HCT116 (cell line): ENCODE results near the gene MVK. TPM values are rescaled to one million over a fixed set of nuclear protein-coding genes. Genes with fewer than 3 reads are reported as not detected.

ENCODE experiments used
- ATAC-seq: fragments of 200-7000 bp; cut with Tn5 transposase; 2 replicates; pipeline ENCODE4 v1.9.1; 2020; ENCODE audit warnings: mild to moderate bottlenecking, moderate library complexity
- BruUV-seq: library from RNA; stranded (reverse); fragments of 400-500 nt; replicated peaks from 2 replicates; lab custom pipeline; 2021; lab: Mats Ljungman, UMichigan
- CTCF ChIA-PET: fragments of 300-600 bp; sonication (Branson Sonifier 250); formaldehyde crosslinking; loops from one replicate; lab custom pipeline; 2021; ENCODE audit warnings: antibody characterized with exemption; lab: Charles Lee
- POLR2A ChIA-PET: fragments of 300-600, 350-600 bp; sonication (Branson Sonifier 250); formaldehyde crosslinking; loops from one replicate; lab custom pipeline; 2021; ENCODE audit warnings: antibody characterized with exemption; lab: Charles Lee
- RAD21 ChIA-PET, 2 experiments: fragments of 300-600 bp; sonication (Branson Sonifier 250); formaldehyde crosslinking; loops; one replicate each; lab custom pipeline; 2023; ENCODE audit warnings: low total read pairs in 2 of 2; ENCODE audit not compliant: uncharacterized antibody in 2 of 2, unreplicated experiment in 2 of 2, low non-redundant PET in 1 of 2; lab: Charles Lee
- DNase-seq: peaks from one replicate; pipeline ENCODE4 v3.0.0-alpha.2; 2010; ENCODE audit warnings: low read depth, low spot score
- H2AFZ ChIP-seq: fragments of 200-600 bp; shearing (Covaris generic), sonication (generic); 2 replicates; pipeline ENCODE4 v1.6.1; 2017; ENCODE audit warnings: low read depth, mixed run types, mixed read lengths, antibody characterized with exemption, low read length; ENCODE audit not compliant: poor library complexity, severe bottlenecking
- H3K27ac ChIP-seq: 2 replicates; pipeline ENCODE4 v1.5.1; 2012; ENCODE audit warnings: low read depth, low read length
- H3K27me3 ChIP-seq: fragments of 200-600 bp; sonication (generic); 2 replicates; pipeline ENCODE4 v1.6.1; 2016; ENCODE audit warnings: mixed run types, low read length, mixed read lengths; ENCODE audit not compliant: insufficient read depth
- H3K36me3 ChIP-seq, 2 experiments: fragments of 200-500 bp in 1 of 2; fragments of 200-600 bp in 1 of 2; sonication (Bioruptor generic) in 1 of 2; sonication (generic) in 1 of 2; 2 replicates each; pipeline versions ENCODE4 v1.5.1 to v1.6.1; 2014 to 2016; ENCODE audit warnings: low read length in 2 of 2, inconsistent platforms in 1 of 2, mixed read lengths in 1 of 2, mixed run types in 1 of 2; ENCODE audit not compliant: insufficient read depth in 2 of 2, control insufficient read depth in 1 of 2
- H3K4me1 ChIP-seq, 2 experiments: fragments of 200-600 bp in 1 of 2; sonication (generic) in 1 of 2; 2 replicates each; pipeline versions ENCODE4 v1.5.1 to v1.6.1; 2012 to 2017; ENCODE audit warnings: low read length in 2 of 2, inconsistent platforms in 1 of 2, mild to moderate bottlenecking in 1 of 2, mixed read lengths in 1 of 2, mixed run types in 1 of 2, moderate library complexity in 1 of 2; ENCODE audit not compliant: insufficient read depth in 2 of 2, control insufficient read depth in 1 of 2
- H3K4me2 ChIP-seq: fragments of 200-600 bp; sonication (generic); 2 replicates; pipeline ENCODE4 v1.6.1; 2017; ENCODE audit warnings: mixed run types, low read length, mixed read lengths
- H3K4me3 ChIP-seq, 2 experiments: fragments of 200-600 bp in 1 of 2; sonication (generic) in 1 of 2; replicated peaks in 1 of 2; 2 replicates each; pipeline ENCODE4 v1.5.1; 2011 to 2016; ENCODE audit warnings: low read length in 2 of 2, control low read depth in 1 of 2, low read depth in 1 of 2, mild to moderate bottlenecking in 1 of 2, mixed read lengths in 1 of 2, mixed run types in 1 of 2
- H3K79me2 ChIP-seq: fragments of 200-600 bp; sonication (generic); 2 replicates; pipeline ENCODE4 v1.6.1; 2017; ENCODE audit warnings: mild to moderate bottlenecking, mixed run types, low read length, moderate library complexity, mixed read lengths; ENCODE audit not compliant: insufficient read depth
- H3K9ac ChIP-seq: fragments of 200-600 bp; sonication (generic); 2 replicates; pipeline ENCODE4 v1.6.1; 2016; ENCODE audit warnings: low read length, mixed read lengths
- H3K9me2 ChIP-seq: fragments of 200-600 bp; sonication (generic), shearing (Covaris generic); 2 replicates; pipeline ENCODE4 v1.6.1; 2017; ENCODE audit warnings: mixed run types, mild to moderate bottlenecking, moderate library complexity; ENCODE audit not compliant: insufficient read depth
- H3K9me3 ChIP-seq, 2 experiments: fragments of 200-500 bp in 1 of 2; fragments of 200-600 bp in 1 of 2; sonication (Bioruptor generic) in 1 of 2; sonication (generic) in 1 of 2; 2 replicates each; pipeline ENCODE4 v1.6.1; 2014 to 2017; ENCODE audit warnings: low read length in 2 of 2, mixed read lengths in 2 of 2, inconsistent platforms in 1 of 2, low read depth in 1 of 2, mild to moderate bottlenecking in 1 of 2, mixed run types in 1 of 2, moderate library complexity in 1 of 2; ENCODE audit not compliant: control insufficient read depth in 1 of 2, insufficient read depth in 1 of 2
- H4K20me1 ChIP-seq: fragments of 200-600 bp; sonication (generic), shearing (Covaris generic); 2 replicates; pipeline ENCODE4 v1.6.1; 2017; ENCODE audit warnings: mixed run types, mild to moderate bottlenecking, moderate library complexity; ENCODE audit not compliant: insufficient read depth
- ATF3 ChIP-seq: IDR thresholded peaks from 2 replicates; pipeline ENCODE4 v1.6.1; 2012
- CEBPB ChIP-seq: IDR thresholded peaks from 2 replicates; pipeline ENCODE4 v1.6.1; 2012; ENCODE audit warnings: low read depth
- CTCF ChIP-seq, 3 experiments: fragments of 200-600 bp in 1 of 3; sonication (generic) in 1 of 3; IDR thresholded peaks in 2 of 3; conservative IDR thresholded peaks in 1 of 3; 2 replicates each; pipeline ENCODE4 v1.5.1; 2012 to 2017; ENCODE audit warnings: low read depth in 2 of 3, low read length in 2 of 3, antibody characterized with exemption in 1 of 3, borderline replicate concordance in 1 of 3, control low read depth in 1 of 3, mild to moderate bottlenecking in 1 of 3, mixed read lengths in 1 of 3, mixed run types in 1 of 3, moderate library complexity in 1 of 3; ENCODE audit not compliant: insufficient read depth in 1 of 3
- ELF1 ChIP-seq: IDR thresholded peaks from 2 replicates; pipeline ENCODE4 v1.6.1; 2012; ENCODE audit warnings: low read depth, borderline replicate concordance
- FOSL1 ChIP-seq: IDR thresholded peaks from 2 replicates; pipeline ENCODE4 v1.6.1; 2012; ENCODE audit warnings: low read depth
- POLR2A ChIP-seq: IDR thresholded peaks from 2 replicates; pipeline ENCODE4 v1.7.0; 2011; ENCODE audit warnings: borderline replicate concordance; ENCODE audit not compliant: insufficient read depth, insufficient read length; ENCODE audit errors: extremely low read depth
- POLR2AphosphoS5 ChIP-seq: IDR thresholded peaks from 2 replicates; pipeline ENCODE4 v1.6.1; 2011; ENCODE audit warnings: mild to moderate bottlenecking, low read depth, low read length, moderate library complexity
- REST ChIP-seq: IDR thresholded peaks from 2 replicates; pipeline ENCODE4 v1.6.1; 2012; ENCODE audit warnings: low read depth
- SRF ChIP-seq: IDR thresholded peaks from 2 replicates; pipeline ENCODE4 v1.6.1; 2012; ENCODE audit warnings: low read depth
- ZFX ChIP-seq: fragments of 450-650 bp; IDR thresholded peaks from 2 replicates; pipeline ENCODE4 v1.6.1; 2017
- intact Hi-C: fragments of 100-400 bp; cut with micrococcal nuclease; formaldehyde crosslinking; loops from 2 replicates; pipeline ENCODE4 v1.10.0; 2022
- total RNA-seq: library from RNA; stranded (reverse); gene quantifications from one replicate; pipeline ENCODE4 v1.2.1, GENCODE V29; 2021; ENCODE audit not compliant: unreplicated experiment

The MVK gene
- total RNA-seq, 1 experiment from 2014 or later = 17.3 TPM

- TF ChIP-seq REST (no peak), POLR2A (no peak), ZFX (no peak), SRF (no peak)
- TF ChIP-seq, all 23 proteins: peak for 0
Observed at GRCh38 chr12:109548258-109548657, 25.3 kb upstream of the MVK start (continued).

- peaks cover 0 to 6% of the 10 kb centered on the region in 2 experiments; a peak in 2 of 4 replicates for H3K4me1 ChIP-seq
- H3K9ac ChIP-seq = no peak overlapping the region
- intact Hi-C loops = no loop called here
- no peaks in the 10 kb centered on the region for H3K36me3 ChIP-seq
- no peaks in the 10 kb centered on the region for H3K9me2 ChIP-seq
- H3K27ac ChIP-seq = no peak overlapping the region
- DNase-seq (no peak), ATAC-seq (no peak)
- no TSS peak for BruUV-seq
- POLR2A ChIA-PET = no interaction called here
- TF ChIP-seq ELF1 (no peak), FOSL1 (no peak), ATF3 (no peak), SRF (no peak), CEBPB (no peak), POLR2AphosphoS5 (no peak), CTCF (IDR thresholded peaks at IDR 0.05 in 2 of 3, conservative IDR thresholded peaks at IDR 0.05 in 1 of 3; ENCODE audit: borderline replicate concordance in 1 of 3, insufficient read depth in 1 of 3, low read depth in 2 of 3, low read length in 2 of 3) (no peak), POLR2A (no peak)
- TF ChIP-seq, all 23 proteins: peak for 0
- no peak overlapping the region for H2AFZ ChIP-seq
- ChIA-PET CTCF (no interaction called here), RAD21 (no interaction called here)
- no peak overlapping the region for H3K4me3 ChIP-seq
- H3K4me2 ChIP-seq = no peak overlapping the region
- H3K27me3 ChIP-seq = peaks cover 24% of the 10 kb centered on the region; the same call in 1 of the 2 replicates
- H3K9me3 ChIP-seq = no peaks in the 10 kb centered on the region
- H3K79me2 ChIP-seq = no peaks in the 10 kb centered on the region
- no peaks in the 10 kb centered on the region for H4K20me1 ChIP-seq
Observed at GRCh38 chr12:109549613-109550270, 23.9 kb upstream of the MVK start.
